Measurements from ENCODE around the gene TPCN1.

- TF ChIP-seq, protein P1, sequence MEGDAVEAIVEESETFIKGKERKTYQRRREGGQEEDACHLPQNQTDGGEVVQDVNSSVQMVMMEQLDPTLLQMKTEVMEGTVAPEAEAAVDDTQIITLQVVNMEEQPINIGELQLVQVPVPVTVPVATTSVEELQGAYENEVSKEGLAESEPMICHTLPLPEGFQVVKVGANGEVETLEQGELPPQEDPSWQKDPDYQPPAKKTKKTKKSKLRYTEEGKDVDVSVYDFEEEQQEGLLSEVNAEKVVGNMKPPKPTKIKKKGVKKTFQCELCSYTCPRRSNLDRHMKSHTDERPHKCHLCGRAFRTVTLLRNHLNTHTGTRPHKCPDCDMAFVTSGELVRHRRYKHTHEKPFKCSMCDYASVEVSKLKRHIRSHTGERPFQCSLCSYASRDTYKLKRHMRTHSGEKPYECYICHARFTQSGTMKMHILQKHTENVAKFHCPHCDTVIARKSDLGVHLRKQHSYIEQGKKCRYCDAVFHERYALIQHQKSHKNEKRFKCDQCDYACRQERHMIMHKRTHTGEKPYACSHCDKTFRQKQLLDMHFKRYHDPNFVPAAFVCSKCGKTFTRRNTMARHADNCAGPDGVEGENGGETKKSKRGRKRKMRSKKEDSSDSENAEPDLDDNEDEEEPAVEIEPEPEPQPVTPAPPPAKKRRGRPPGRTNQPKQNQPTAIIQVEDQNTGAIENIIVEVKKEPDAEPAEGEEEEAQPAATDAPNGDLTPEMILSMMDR (conservative IDR thresholded peaks at IDR 0.05 in 1 of 2, IDR thresholded peaks at IDR 0.05 in 1 of 2; ENCODE audit: low read depth in 1 of 2, low read length in 2 of 2) = no peak
- no peak for TF ChIP-seq EZH2 (IDR thresholded peaks at IDR 0.05; ENCODE audit: low read length, missing control alignments)
Observed at GRCh38 chr12:113248842-113249435, 27.7 kb downstream of the TPCN1 start.
